Measurements from ENCODE around the gene MMADHC.

MMADHC gene

GRCh38 chr2:149587220-149587949 is at the start of gene MMADHC:
MMADHC (minus strand) TSS chr2:149587775; CDS start chr2:149587097, 678 bp downstream.
- peak; percentile 84 to 90 (median 86) for DNase-seq (ENCODE audit: low read depth in 3 of 3)

- DNase-seq (ENCODE audit: low read depth in 3 of 3) = no peak
Measured at GRCh38 chr2:149634103-149634502, 46.5 kb upstream of the MMADHC start.

- no peak for DNase-seq (ENCODE audit: low read depth in 3 of 3)
Measured at GRCh38 chr2:149630445-149630844, 42.9 kb upstream of the MMADHC start.

- no peak for DNase-seq (ENCODE audit: low read depth in 3 of 3)
Measured at GRCh38 chr2:149629026-149629425, 41.5 kb upstream of the MMADHC start.

- no peak for DNase-seq (ENCODE audit: low read depth in 3 of 3)
Measured at GRCh38 chr2:149627111-149627801, 39.7 kb upstream of the MMADHC start.

- no peak for DNase-seq (ENCODE audit: low read depth in 3 of 3)
Measured at GRCh38 chr2:149625671-149626070, 38.1 kb upstream of the MMADHC start.

GRCh38 chr2:149625271-149625670 is 37.7 kb upstream of the MMADHC start:
- no peak for DNase-seq (ENCODE audit: low read depth in 3 of 3)

GRCh38 chr2:149622343-149622742 is 34.8 kb upstream of the MMADHC start:
- DNase-seq (ENCODE audit: low read depth in 3 of 3) = no peak

GRCh38 chr2:149617476-149617875 is 29.9 kb upstream of the MMADHC start:
- DNase-seq (ENCODE audit: low read depth in 3 of 3) = no peak

GRCh38 chr2:149616681-149617456 is 29.3 kb upstream of the MMADHC start:
- DNase-seq (ENCODE audit: low read depth in 3 of 3) = no peak

GRCh38 chr2:149613704-149614103 is 26.1 kb upstream of the MMADHC start:
- no peak for DNase-seq (ENCODE audit: low read depth in 3 of 3)

GRCh38 chr2:149612122-149612521 is 24.5 kb upstream of the MMADHC start:
- DNase-seq (ENCODE audit: low read depth in 3 of 3) = no peak

GRCh38 chr2:149611100-149611820 is 23.7 kb upstream of the MMADHC start:
- DNase-seq (ENCODE audit: low read depth in 3 of 3) = no peak

- DNase-seq (ENCODE audit: low read depth in 3 of 3) = no peak
Measured at GRCh38 chr2:149606251-149606811, 18.8 kb upstream of the MMADHC start.

- DNase-seq (ENCODE audit: low read depth in 3 of 3) = no peak
Measured at GRCh38 chr2:149603248-149603647, 15.7 kb upstream of the MMADHC start.

- no peak for DNase-seq (ENCODE audit: low read depth in 3 of 3)
Measured at GRCh38 chr2:149601141-149601796, 13.7 kb upstream of the MMADHC start.

GRCh38 chr2:149597668-149598326 is 10.2 kb upstream of the MMADHC start:
- DNase-seq (ENCODE audit: low read depth in 3 of 3) = peak in 2 of 3 donors; percentile 17 to 19

- DNase-seq (ENCODE audit: low read depth in 3 of 3) = no peak
Measured at GRCh38 chr2:149597050-149597667, 9.6 kb upstream of the MMADHC start.

GRCh38 chr2:149596471-149596870 is 8.9 kb upstream of the MMADHC start:
- DNase-seq (ENCODE audit: low read depth in 3 of 3) = no peak

All from stimulated activated CD4-positive, alpha-beta T cell treated with anti-CD3 and anti-CD28 coated beads, TNF-alpha, amount 100 ng/mL, for 48 hours (primary cell).